Body of pancreas (tissue), 4 donors: ENCODE results near the gene SCML1.

Source experiments
- CTCF ChIP-seq, 7 experiments: fragments of 450-650 bp in 4 of 7; fragments of 200-600 bp in 3 of 7; sonication (generic) in 3 of 7; IDR thresholded peaks; one replicate each; pipeline ENCODE4 v1.5.1; 2016 to 2019; ENCODE audit warnings: antibody characterized with exemption in 7 of 7
- POLR2A ChIP-seq, 3 donors: fragments of 450-650 bp; IDR thresholded peaks; one replicate each; pipeline ENCODE4 v1.6.1; 2016; ENCODE audit warnings: antibody characterized with exemption in 3 of 3, mild to moderate bottlenecking in 2 of 3

GRCh38 chrX:17737986-17738713, 857 bp downstream of the SCML1 start:
- TF ChIP-seq CTCF (IDR thresholded peaks at IDR 0.05) (no peak), POLR2A (IDR thresholded peaks at IDR 0.05) (no peak)
